ENCODE measurements around the gene GRAMD1A.

GRCh38 chr19:34975056-34975455, 25.1 kb upstream of the GRAMD1A start:
- TF ChIP-seq CTCF (IDR thresholded peaks at IDR 0.05) (no peak), POLR2AphosphoS5 (IDR thresholded peaks at IDR 0.05) (no peak), POLR2A (IDR thresholded peaks at IDR 0.05) (no peak), EP300 (IDR thresholded peaks at IDR 0.05; ENCODE audit: low read depth) (no peak)

All from transverse colon (tissue), 4 donors.